Fibroblast of lung (primary cell): ENCODE results near the gene PRPF38A. TPM values are rescaled to one million over a fixed set of nuclear protein-coding genes. Genes with fewer than 3 reads are reported as not detected.

Experiments
- DNase-seq, 2 donors: peaks; one replicate each; pipeline versions ENCODE4 v3.0.0 to v3.0.0-alpha.2; 2010; ENCODE audit warnings: low read depth in 2 of 2
- H2AFZ ChIP-seq: 2 replicates; pipeline ENCODE4 v1.5.1; 2012; ENCODE audit warnings: low read length, control low read depth, inconsistent platforms
- H3K27ac ChIP-seq: 2 replicates; pipeline ENCODE4 v1.5.1; 2011; ENCODE audit warnings: low read length, control low read depth; ENCODE audit not compliant: insufficient read depth
- H3K27me3 ChIP-seq: 2 replicates; pipeline ENCODE4 v1.5.1; 2011; ENCODE audit warnings: mild to moderate bottlenecking, low read length; ENCODE audit not compliant: control insufficient read depth, insufficient read depth
- H3K36me3 ChIP-seq: 2 replicates; pipeline ENCODE4 v1.5.1; 2011; ENCODE audit warnings: low read length; ENCODE audit not compliant: control insufficient read depth, insufficient read depth
- H3K4me1 ChIP-seq: 2 replicates; pipeline ENCODE4 v1.5.1; 2011; ENCODE audit warnings: low read length; ENCODE audit not compliant: control insufficient read depth, insufficient read depth; ENCODE audit errors: extremely low read depth
- H3K4me2 ChIP-seq: 2 replicates; pipeline ENCODE4 v1.5.1; 2011; ENCODE audit warnings: low read length, control low read depth; ENCODE audit not compliant: insufficient read depth; ENCODE audit errors: extremely low read depth
- H3K4me3 ChIP-seq, 4 experiments: fragments of 200-600 bp in 1 of 4; sonication (generic) in 1 of 4; replicated peaks in 1 of 4; 2 replicates each; pipeline ENCODE4 v1.5.1; 2011 to 2016; ENCODE audit warnings: low read length in 4 of 4, low read depth in 3 of 4, mild to moderate bottlenecking in 3 of 4, control low read depth in 2 of 4, inconsistent platforms in 1 of 4, mixed read lengths in 1 of 4; ENCODE audit not compliant: insufficient read depth in 1 of 4; ENCODE audit errors: control extremely low read depth in 1 of 4
- H3K79me2 ChIP-seq: 2 replicates; pipeline ENCODE4 v1.5.1; 2012; ENCODE audit warnings: mild to moderate bottlenecking, low read length, inconsistent platforms; ENCODE audit not compliant: control insufficient read depth, insufficient read depth
- H3K9ac ChIP-seq: 2 replicates; pipeline ENCODE4 v1.5.1; 2011; ENCODE audit warnings: mild to moderate bottlenecking, low read length, control low read depth; ENCODE audit not compliant: insufficient read depth
- H3K9me3 ChIP-seq: 2 replicates; pipeline ENCODE4 v1.5.1; 2012; ENCODE audit warnings: low read depth, low read length; ENCODE audit not compliant: control insufficient read depth, insufficient read depth
- H4K20me1 ChIP-seq: 2 replicates; pipeline ENCODE4 v1.5.1; 2011; ENCODE audit warnings: low read length; ENCODE audit not compliant: control insufficient read depth, insufficient read depth; ENCODE audit errors: extremely low read depth
- CTCF ChIP-seq, 2 donors: IDR thresholded peaks in 1 of 2; conservative IDR thresholded peaks in 1 of 2; 1 replicate in 1 of 2; 2 replicates in 1 of 2; pipeline ENCODE4 v1.5.1; 2011 to 2012; ENCODE audit warnings: low read length in 2 of 2, control low read depth in 1 of 2, inconsistent platforms in 1 of 2, low read depth in 1 of 2, mild to moderate bottlenecking in 1 of 2
- EZH2 ChIP-seq: IDR thresholded peaks from 2 replicates; pipeline ENCODE4 v1.5.1; 2012; ENCODE audit warnings: low read length, control low read depth, mild to moderate bottlenecking; ENCODE audit errors: missing control alignments
- polyA plus RNA-seq, 2 donors: library from polyadenylated mRNA; depleted of rRNA in 1 of 2; stranded (reverse) in 1 of 2; unstranded in 1 of 2; fragments of >200 nt; gene quantifications; 2 replicates each; pipeline ENCODE4 v1.2.1, GENCODE V29; 2011 to 2012; ENCODE audit warnings: missing spikeins in 1 of 2
- total RNA-seq: library from RNA; depleted of rRNA; stranded (reverse); fragments of >200 nt; gene quantifications from 2 replicates; pipeline ENCODE4 v1.2.1, GENCODE V29; 2014

Gene PRPF38A
- total and polyA plus RNA-seq, 2 donors (not counting 1 experiment from before 2014, with no cell fraction given): 7.3 to 22.4 TPM

- H3K4me1 ChIP-seq: no peaks in the 10 kb centered on the region
- no peak overlapping the region for H3K9ac ChIP-seq
- H3K4me2 ChIP-seq: no peak overlapping the region
- H3K79me2 ChIP-seq: no peaks in the 10 kb centered on the region
- no peaks in the 10 kb centered on the region for H4K20me1 ChIP-seq
- no peaks in the 10 kb centered on the region for H3K9me3 ChIP-seq
- H2AFZ ChIP-seq: no peak overlapping the region
- TF ChIP-seq EZH2: no peak
- no peak for TF ChIP-seq CTCF (conservative IDR thresholded peaks at IDR 0.05 in 1 of 2, IDR thresholded peaks at IDR 0.05 in 1 of 2; ENCODE audit: low read depth in 1 of 2, low read length in 2 of 2)
- H3K27ac ChIP-seq: no peak overlapping the region
- no peak overlapping the region for H3K4me3 ChIP-seq
- H3K27me3 ChIP-seq: no peaks in the 10 kb centered on the region
- no peak for DNase-seq
- H3K36me3 ChIP-seq: peaks cover 51% of the 10 kb centered on the region
Observed at GRCh38 chr1:52356818-52357355, 47.5 kb upstream of the PRPF38A start.

- Histone ChIP-seq H3K27ac (no peak overlapping the region), H3K4me2 (no peak overlapping the region), H3K9me3 (no peaks in the 10 kb centered on the region), H3K9ac (no peak overlapping the region), H3K4me3 (no peak overlapping the region), H3K79me2 (no peaks in the 10 kb centered on the region), H4K20me1 (no peaks in the 10 kb centered on the region), H3K4me1 (no peaks in the 10 kb centered on the region), H3K27me3 (no peaks in the 10 kb centered on the region), H3K36me3 (peaks cover 55% of the 10 kb centered on the region), H2AFZ (no peak overlapping the region)
- DNase-seq: no peak
- no peak for TF ChIP-seq EZH2
Observed at GRCh38 chr1:52357397-52357796, 47.0 kb upstream of the PRPF38A start.

- Histone ChIP-seq H3K9me3 (no peaks in the 10 kb centered on the region), H3K9ac (no peak overlapping the region), H3K4me3 (no peak overlapping the region), H3K36me3 (peaks cover 51% of the 10 kb centered on the region), H3K4me1 (no peaks in the 10 kb centered on the region), H3K27me3 (no peaks in the 10 kb centered on the region), H4K20me1 (no peaks in the 10 kb centered on the region), H3K79me2 (peaks cover 1% of the 10 kb centered on the region), H3K27ac (no peak overlapping the region), H2AFZ (no peak overlapping the region), H3K4me2 (no peak overlapping the region)
- TF ChIP-seq CTCF (conservative IDR thresholded peaks at IDR 0.05 in 1 of 2, IDR thresholded peaks at IDR 0.05 in 1 of 2; ENCODE audit: low read depth in 1 of 2, low read length in 2 of 2): no peak
- no peak for TF ChIP-seq EZH2
- DNase-seq: no peak
Observed at GRCh38 chr1:52358851-52359497, 45.4 kb upstream of the PRPF38A start.
